Mammary epithelial cell (primary cell): ENCODE measurements around the gene OAS2.

Experiments used
- CTCF ChIP-seq, 2 donors: IDR thresholded peaks in 1 of 2; conservative IDR thresholded peaks in 1 of 2; 2 replicates each; pipeline ENCODE4 v1.5.1; 2011 to 2012; ENCODE audit warnings: inconsistent platforms in 2 of 2, low read length in 2 of 2, mild to moderate bottlenecking in 2 of 2, control low read depth in 1 of 2, low read depth in 1 of 2; ENCODE audit not compliant: insufficient read depth in 1 of 2; ENCODE audit errors: extremely low read depth in 1 of 2
- EZH2 ChIP-seq: IDR thresholded peaks from 2 replicates; pipeline ENCODE4 v1.6.1; 2012; ENCODE audit warnings: low read length, inconsistent platforms, borderline replicate concordance

- TF ChIP-seq CTCF (conservative IDR thresholded peaks at IDR 0.05 in 1 of 2, IDR thresholded peaks at IDR 0.05 in 1 of 2; ENCODE audit: extremely low read depth in 1 of 2, insufficient read depth in 1 of 2, low read depth in 1 of 2, low read length in 2 of 2) (no peak), EZH2 (no peak)
Measured at GRCh38 chr12:112945515-112945914, 32.8 kb upstream of the OAS2 start.
